SK-N-SH (cell line): ENCODE results near the gene GARS1. TPM values are rescaled to one million over a fixed set of nuclear protein-coding genes. Genes with fewer than 3 reads are reported as not detected.

ENCODE experiments used
- CTCF ChIA-PET: fragments of 300-600, 350-600 bp; formaldehyde crosslinking; extraction: SDS; loops from one replicate; lab custom pipeline; 2021; lab: Yijun Ruan, JAX
- POLR2A ChIA-PET: fragments of 350-600 bp; sonication (Branson Sonifier 250); formaldehyde crosslinking; extraction: SDS; loops from one replicate; lab custom pipeline; 2020; ENCODE audit warnings: antibody characterized with exemption, inconsistent platforms; lab: Yijun Ruan, JAX
- DNase-seq: peaks from one replicate; pipeline ENCODE4 v3.0.0; 2012
- H2AFZ ChIP-seq: fragments of 200-600 bp; sonication (generic); 2 replicates; pipeline ENCODE4 v1.8.1; 2016; ENCODE audit warnings: antibody characterized with exemption, mild to moderate bottlenecking, low read depth
- H3F3A ChIP-seq: fragments of 200-600 bp; sonication (generic); replicated peaks from 2 replicates; pipeline ENCODE3; 2016; ENCODE audit warnings: antibody characterized with exemption, mild to moderate bottlenecking; ENCODE audit not compliant: insufficient read depth
- H3K27ac ChIP-seq, 2 experiments: fragments of 200-500 bp in 1 of 2; fragments of 200-600 bp in 1 of 2; sonication (Bioruptor generic) in 1 of 2; sonication (generic), shearing (Covaris generic) in 1 of 2; 2 replicates each; pipeline versions ENCODE4 v1.5.1 to v1.6.1; 2014 to 2016; ENCODE audit warnings: low read depth in 2 of 2, inconsistent platforms in 1 of 2, low read length in 1 of 2, mild to moderate bottlenecking in 1 of 2, mixed read lengths in 1 of 2
- H3K27me3 ChIP-seq: fragments of 200-600 bp; sonication (generic), shearing (Covaris generic); 2 replicates; pipeline ENCODE4 v1.6.1; 2016; ENCODE audit warnings: mixed run types; ENCODE audit not compliant: insufficient read depth
- H3K36me3 ChIP-seq, 2 experiments: fragments of 200-500 bp in 1 of 2; fragments of 200-600 bp in 1 of 2; sonication (Bioruptor generic) in 1 of 2; sonication (generic) in 1 of 2; replicated peaks in 1 of 2; 2 replicates each; pipeline versions ENCODE3 to v1.5.1; 2014 to 2016; ENCODE audit warnings: low read length in 1 of 2, mild to moderate bottlenecking in 1 of 2; ENCODE audit not compliant: insufficient read depth in 2 of 2, control insufficient read depth in 1 of 2
- H3K4me1 ChIP-seq, 2 experiments: fragments of 200-500 bp in 1 of 2; fragments of 200-600 bp in 1 of 2; sonication (Bioruptor generic) in 1 of 2; sonication (generic), shearing (Covaris generic) in 1 of 2; 2 replicates each; pipeline versions ENCODE4 v1.5.1 to v1.6.1; 2014 to 2016; ENCODE audit warnings: low read depth in 1 of 2, low read length in 1 of 2, mixed run types in 1 of 2; ENCODE audit not compliant: insufficient read depth in 2 of 2, control insufficient read depth in 1 of 2
- H3K4me2 ChIP-seq: fragments of 200-600 bp; sonication (generic), shearing (Covaris generic); 2 replicates; pipeline ENCODE4 v1.6.1; 2017; ENCODE audit warnings: mixed run types
- H3K4me3 ChIP-seq, 2 experiments: fragments of 200-500 bp in 1 of 2; fragments of 200-600 bp in 1 of 2; sonication (Bioruptor generic) in 1 of 2; sonication (generic), shearing (Covaris generic) in 1 of 2; 2 replicates each; pipeline versions ENCODE4 v1.5.1 to v1.8.1; 2014 to 2016; ENCODE audit warnings: low read depth in 2 of 2, inconsistent platforms in 1 of 2, low read length in 1 of 2, mild to moderate bottlenecking in 1 of 2, mixed read lengths in 1 of 2, moderate library complexity in 1 of 2
- H3K79me2 ChIP-seq: fragments of 200-600 bp; sonication (generic); 2 replicates; pipeline ENCODE4 v1.8.1; 2017; ENCODE audit warnings: mild to moderate bottlenecking; ENCODE audit not compliant: insufficient read depth
- H3K9ac ChIP-seq: fragments of 200-600 bp; sonication (generic); 2 replicates; pipeline ENCODE4 v1.6.1; 2017; ENCODE audit warnings: mixed run types
- H3K9me2 ChIP-seq: fragments of 200-600 bp; sonication (generic); 2 replicates; pipeline ENCODE4 v1.6.1; 2017; ENCODE audit warnings: mixed run types
- H3K9me3 ChIP-seq: fragments of 200-600 bp; sonication (generic); 2 replicates; pipeline ENCODE4 v1.6.1; 2017; ENCODE audit warnings: mixed run types, mild to moderate bottlenecking, moderate library complexity
- H4K20me1 ChIP-seq: fragments of 200-600 bp; sonication (generic); 2 replicates; pipeline ENCODE4 v1.6.1; 2017; ENCODE audit warnings: mild to moderate bottlenecking, mixed run types; ENCODE audit not compliant: insufficient read depth
- CHD2 ChIP-seq: fragments of 150-350 bp; IDR thresholded peaks from 2 replicates; pipeline ENCODE4 v1.6.1; 2018; ENCODE audit warnings: low read length; ENCODE audit not compliant: partially characterized antibody
- EP300 ChIP-seq, 2 experiments: IDR thresholded peaks; 2 replicates each; pipeline versions ENCODE4 v1.4.0 to v1.6.1; 2012; ENCODE audit warnings: borderline replicate concordance in 1 of 2, low read depth in 1 of 2, low read length in 1 of 2
- FOSL2 ChIP-seq: IDR thresholded peaks from 2 replicates; pipeline ENCODE4 v1.4.0; 2012; ENCODE audit warnings: low read depth, mild to moderate bottlenecking, moderate library complexity, borderline replicate concordance
- GABPA ChIP-seq: IDR thresholded peaks from 2 replicates; pipeline ENCODE4 v1.4.0; 2012; ENCODE audit warnings: low read depth, mild to moderate bottlenecking
- GATA2 ChIP-seq: sonication (generic); formaldehyde crosslinking; IDR thresholded peaks from 2 replicates; pipeline ENCODE4 v1.5.0; 2020; ENCODE audit warnings: mild to moderate bottlenecking, missing genetic modification reagents
- MEF2A ChIP-seq: IDR thresholded peaks from 2 replicates; pipeline ENCODE4 v1.4.0; 2012; ENCODE audit warnings: low read depth, borderline replicate concordance
- NRF1 ChIP-seq: IDR thresholded peaks from 2 replicates; pipeline ENCODE4 v1.6.1; 2012; ENCODE audit warnings: low read depth, mild to moderate bottlenecking, low read length
- POLR2AphosphoS5 ChIP-seq: IDR thresholded peaks from 2 replicates; pipeline ENCODE4 v1.6.1; 2012; ENCODE audit warnings: low read depth, low read length
- RCOR1 ChIP-seq: fragments of 150-350 bp; IDR thresholded peaks from 2 replicates; pipeline ENCODE4 v1.6.1; 2017; ENCODE audit warnings: antibody characterized with exemption, low read length
- RXRA ChIP-seq: IDR thresholded peaks from 2 replicates; pipeline ENCODE4 v1.4.0; 2012; ENCODE audit warnings: low read depth, mild to moderate bottlenecking, borderline replicate concordance
- SIN3A ChIP-seq: IDR thresholded peaks from 2 replicates; pipeline ENCODE4 v1.6.1; 2012; ENCODE audit warnings: low read depth, mild to moderate bottlenecking, low read length, moderate library complexity, borderline replicate concordance
- SMC3 ChIP-seq: IDR thresholded peaks from 2 replicates; pipeline ENCODE4 v1.6.1; 2012; ENCODE audit warnings: low read depth, low read length, improper control_type of control experiment
- TAF1 ChIP-seq: IDR thresholded peaks from 2 replicates; pipeline ENCODE4 v1.6.1; 2012; ENCODE audit warnings: low read depth, mild to moderate bottlenecking, low read length, moderate library complexity, borderline replicate concordance
- TCF12 ChIP-seq: IDR thresholded peaks from 2 replicates; pipeline ENCODE4 v1.4.0; 2012
- WGBS: methylation state at CpG from one replicate; pipeline ENCODE4 v1.1.6; 2017; ENCODE audit warnings: low lambda C conversion rate; 5-methylcytosine and 5-hydroxymethylcytosine counted together
- polyA plus RNA-seq, 3 experiments: library from polyadenylated mRNA; depleted of rRNA; stranded (reverse); fragments of >200 nt; gene quantifications; 2 replicates each; pipeline ENCODE4 v1.2.3, GENCODE V29; 2012
- TF ChIP-seq, protein P1 (sequence below): fragments of 200-600 bp; sonication (generic); IDR thresholded peaks from 2 replicates; pipeline ENCODE4 v1.6.1; 2017; ENCODE audit warnings: antibody characterized with exemption, mild to moderate bottlenecking, moderate library complexity
- TF ChIP-seq, protein P2 (sequence below): IDR thresholded peaks from 2 replicates; pipeline ENCODE4 v1.4.0; 2012; ENCODE audit warnings: low read depth, borderline replicate concordance
- TF ChIP-seq, protein P3 (sequence below): fragments of 150-350 bp; IDR thresholded peaks from 2 replicates; pipeline ENCODE4 v1.6.1; 2017; ENCODE audit warnings: antibody characterized with exemption, low read length, low read depth, borderline replicate concordance
- TF ChIP-seq, protein P4 (sequence below): fragments of 150-350 bp; IDR thresholded peaks from 2 replicates; pipeline ENCODE4 v1.6.1; 2016; ENCODE audit warnings: mild to moderate bottlenecking, low read depth, low read length

The GARS1 gene
- polyA plus RNA-seq, 1 of the 3 experiments (the other 2 are of a cell fraction), result 301 TPM

DNA sequence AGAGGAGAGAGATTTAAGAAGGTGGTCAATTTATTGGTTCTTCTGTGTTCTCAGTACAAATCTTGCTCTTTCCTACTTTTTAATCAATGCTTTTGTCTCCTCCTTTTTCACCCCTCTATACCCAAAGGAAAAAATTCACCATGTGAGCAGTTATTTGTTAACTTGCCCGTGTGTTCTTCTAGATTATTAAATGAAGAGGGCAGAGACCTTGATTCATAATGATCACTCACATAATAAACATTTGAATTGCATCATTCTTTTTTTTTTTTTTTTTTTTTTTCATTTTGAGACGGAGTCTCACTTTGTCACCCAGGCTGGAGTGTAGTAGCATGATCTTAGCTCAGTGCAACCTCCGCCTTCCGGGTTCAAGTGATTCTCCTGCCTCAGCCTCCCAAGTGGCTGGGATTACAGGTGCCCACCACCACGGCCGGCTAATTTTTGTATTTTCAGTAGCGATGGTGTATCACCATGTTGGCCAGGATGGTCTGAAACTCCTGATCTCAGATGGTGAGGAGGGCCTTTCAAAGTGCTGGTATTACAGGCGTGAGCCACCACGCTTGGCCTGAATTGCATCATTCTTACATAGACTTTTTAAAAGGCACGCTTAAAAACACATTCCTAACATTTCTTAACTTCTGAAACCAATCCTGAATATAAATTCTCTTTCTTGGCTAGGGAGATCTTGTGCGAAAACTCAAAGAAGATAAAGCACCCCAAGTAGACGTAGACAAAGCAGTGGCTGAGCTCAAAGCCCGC, 3.6 kb downstream of the GARS1 start:
- H3K27ac ChIP-seq, result 0 out of 4 replicates have a peak overlapping the region, but pooled peaks of 1 of the 2 experiments have one; percentile 0
- peaks cover 4 to 13% of the 10 kb centered on the region in 2 experiments; a peak in 3 of 4 replicates for H3K4me1 ChIP-seq
- H3K4me3 ChIP-seq, result no peak overlapping the region
- no peak overlapping the region for H3K9ac ChIP-seq
- CTCF ChIA-PET, result interaction anchor here (0.9 kb wide), 1 partner anchor 12 kb away, joined by 4 read pairs; no protein-coding TSS in a partner anchor
- peaks cover 14% of the 10 kb centered on the region for H3F3A ChIP-seq
- peaks cover 54% of the 10 kb centered on the region for H4K20me1 ChIP-seq
- no peak for DNase-seq
- H2AFZ ChIP-seq, result no peak overlapping the region
- no peaks in the 10 kb centered on the region for H3K9me2 ChIP-seq
- peaks cover 40 to 64% of the 10 kb centered on the region in 2 experiments for H3K36me3 ChIP-seq
- no peaks in the 10 kb centered on the region for H3K9me3 ChIP-seq
- peaks cover 94% of the 10 kb centered on the region for H3K79me2 ChIP-seq
- WGBS, result 90% methylated on average over 13 of the region's 13 CpGs
- POLR2A ChIA-PET, result no interaction called here
- peak overlapping the region; percentile 91; the same call in 1 of the 2 replicates for H3K4me2 ChIP-seq
- no peaks in the 10 kb centered on the region for H3K27me3 ChIP-seq
- TF ChIP-seq POLR2AphosphoS5 (no peak), GATA2 (CRISPR knock-in tag) (no peak), SIN3A (no peak), SMC3 (no peak), CHD2 (no peak), TCF12 (no peak), RCOR1 (no peak), MEF2A (no peak), FOSL2 (no peak)
- TF ChIP-seq, protein P1, sequence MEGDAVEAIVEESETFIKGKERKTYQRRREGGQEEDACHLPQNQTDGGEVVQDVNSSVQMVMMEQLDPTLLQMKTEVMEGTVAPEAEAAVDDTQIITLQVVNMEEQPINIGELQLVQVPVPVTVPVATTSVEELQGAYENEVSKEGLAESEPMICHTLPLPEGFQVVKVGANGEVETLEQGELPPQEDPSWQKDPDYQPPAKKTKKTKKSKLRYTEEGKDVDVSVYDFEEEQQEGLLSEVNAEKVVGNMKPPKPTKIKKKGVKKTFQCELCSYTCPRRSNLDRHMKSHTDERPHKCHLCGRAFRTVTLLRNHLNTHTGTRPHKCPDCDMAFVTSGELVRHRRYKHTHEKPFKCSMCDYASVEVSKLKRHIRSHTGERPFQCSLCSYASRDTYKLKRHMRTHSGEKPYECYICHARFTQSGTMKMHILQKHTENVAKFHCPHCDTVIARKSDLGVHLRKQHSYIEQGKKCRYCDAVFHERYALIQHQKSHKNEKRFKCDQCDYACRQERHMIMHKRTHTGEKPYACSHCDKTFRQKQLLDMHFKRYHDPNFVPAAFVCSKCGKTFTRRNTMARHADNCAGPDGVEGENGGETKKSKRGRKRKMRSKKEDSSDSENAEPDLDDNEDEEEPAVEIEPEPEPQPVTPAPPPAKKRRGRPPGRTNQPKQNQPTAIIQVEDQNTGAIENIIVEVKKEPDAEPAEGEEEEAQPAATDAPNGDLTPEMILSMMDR, result no peak

DNA sequence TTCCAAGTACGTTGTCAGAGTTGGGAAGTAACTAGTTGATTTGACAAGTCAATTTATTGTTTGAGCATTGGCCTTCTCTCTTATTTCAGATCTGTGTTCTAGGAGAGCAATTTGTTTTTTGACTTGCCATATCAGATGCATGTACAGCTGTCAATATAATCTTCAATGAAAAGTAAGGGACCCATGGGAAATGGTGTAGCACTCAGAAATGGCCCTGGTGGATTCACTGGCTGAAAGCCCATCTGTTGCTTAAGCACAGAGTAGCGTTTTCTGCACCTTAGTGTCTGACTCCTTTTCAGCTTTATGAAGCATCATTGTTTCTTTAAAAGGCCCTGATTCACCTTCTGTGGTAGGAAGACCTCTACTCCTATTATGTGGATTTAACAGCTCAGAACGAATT, 10.2 kb downstream of the GARS1 start:
- Histone ChIP-seq H3F3A (peaks cover 29% of the 10 kb centered on the region), H3K27ac (no peak overlapping the region), H3K27me3 (no peaks in the 10 kb centered on the region), H3K79me2 (peaks cover 86% of the 10 kb centered on the region), H3K4me3 (no peak overlapping the region), H4K20me1 (peaks cover 57% of the 10 kb centered on the region), H3K4me2 (no peak overlapping the region), H3K9ac (no peak overlapping the region), H3K36me3 (peaks cover 91 to 93% of the 10 kb centered on the region in 2 experiments), H2AFZ (no peak overlapping the region), H3K9me2 (no peaks in the 10 kb centered on the region), H3K4me1 (peaks cover 0 to 2% of the 10 kb centered on the region in 2 experiments; a peak in 2 of 4 replicates), H3K9me3 (no peaks in the 10 kb centered on the region)
- ChIA-PET CTCF (interaction anchor here (0.6 to 2.8 kb wide), 3 partner anchors 13 to 857 kb away, joined by 3 to 14 read pairs (median 10); no protein-coding TSS in a partner anchor), POLR2A (no interaction called here)
- TF ChIP-seq, protein P2, sequence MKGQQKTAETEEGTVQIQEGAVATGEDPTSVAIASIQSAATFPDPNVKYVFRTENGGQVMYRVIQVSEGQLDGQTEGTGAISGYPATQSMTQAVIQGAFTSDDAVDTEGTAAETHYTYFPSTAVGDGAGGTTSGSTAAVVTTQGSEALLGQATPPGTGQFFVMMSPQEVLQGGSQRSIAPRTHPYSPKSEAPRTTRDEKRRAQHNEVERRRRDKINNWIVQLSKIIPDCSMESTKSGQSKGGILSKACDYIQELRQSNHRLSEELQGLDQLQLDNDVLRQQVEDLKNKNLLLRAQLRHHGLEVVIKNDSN, result no peak
- TF ChIP-seq, protein P3, sequence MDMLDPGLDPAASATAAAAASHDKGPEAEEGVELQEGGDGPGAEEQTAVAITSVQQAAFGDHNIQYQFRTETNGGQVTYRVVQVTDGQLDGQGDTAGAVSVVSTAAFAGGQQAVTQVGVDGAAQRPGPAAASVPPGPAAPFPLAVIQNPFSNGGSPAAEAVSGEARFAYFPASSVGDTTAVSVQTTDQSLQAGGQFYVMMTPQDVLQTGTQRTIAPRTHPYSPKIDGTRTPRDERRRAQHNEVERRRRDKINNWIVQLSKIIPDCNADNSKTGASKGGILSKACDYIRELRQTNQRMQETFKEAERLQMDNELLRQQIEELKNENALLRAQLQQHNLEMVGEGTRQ, result no peak
- TF ChIP-seq POLR2AphosphoS5 (no peak), FOSL2 (no peak), SIN3A (no peak), TAF1 (no peak), RCOR1 (no peak), GABPA (no peak), RXRA (no peak), TCF12 (no peak), CHD2 (no peak), EP300 (IDR thresholded peaks at IDR 0.05; ENCODE audit: borderline replicate concordance in 1 of 2, low read depth in 1 of 2, low read length in 1 of 2) (no peak), NRF1 (no peak)
- TF ChIP-seq, protein P4, sequence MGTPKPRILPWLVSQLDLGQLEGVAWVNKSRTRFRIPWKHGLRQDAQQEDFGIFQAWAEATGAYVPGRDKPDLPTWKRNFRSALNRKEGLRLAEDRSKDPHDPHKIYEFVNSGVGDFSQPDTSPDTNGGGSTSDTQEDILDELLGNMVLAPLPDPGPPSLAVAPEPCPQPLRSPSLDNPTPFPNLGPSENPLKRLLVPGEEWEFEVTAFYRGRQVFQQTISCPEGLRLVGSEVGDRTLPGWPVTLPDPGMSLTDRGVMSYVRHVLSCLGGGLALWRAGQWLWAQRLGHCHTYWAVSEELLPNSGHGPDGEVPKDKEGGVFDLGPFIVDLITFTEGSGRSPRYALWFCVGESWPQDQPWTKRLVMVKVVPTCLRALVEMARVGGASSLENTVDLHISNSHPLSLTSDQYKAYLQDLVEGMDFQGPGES, result no peak
- 88% methylated on average over 3 of the region's 3 CpGs for WGBS
- DNase-seq, result no peak
